ENCODE measurements around the gene MYPOP. TPM values are rescaled to one million over a fixed set of nuclear protein-coding genes. Genes with fewer than 3 reads are reported as not detected.
A peak's percentile ranks its signal among the peaks of the same experiment; 100 is the strongest.

MYPOP gene
- total and polyA plus RNA-seq, 10 of the 15 experiments (the other 5 are each of a cell fraction or from before 2014, with no cell fraction given): 0.47 to 9.4 (median 1.4) TPM

DNA sequence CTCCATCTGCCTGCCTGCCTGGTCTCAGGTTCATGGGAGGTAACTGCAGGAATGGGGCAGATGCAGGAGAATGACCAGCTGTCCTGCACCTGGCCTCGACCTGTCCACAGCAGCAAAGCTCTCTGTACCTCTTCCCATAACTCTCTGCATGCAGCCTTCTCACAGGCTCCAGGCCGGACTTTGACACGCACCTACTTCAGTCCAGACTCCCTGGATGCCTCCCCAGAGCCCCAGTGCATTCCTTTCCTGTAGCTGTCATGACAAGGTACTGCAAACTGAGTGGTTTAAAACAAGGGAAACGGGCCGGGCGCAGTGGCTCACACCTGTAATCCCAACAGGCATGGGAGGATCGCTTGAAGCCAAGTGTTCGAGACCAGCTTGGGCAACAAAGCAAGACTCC, 8.9 kb upstream of the MYPOP start:
- in situ Hi-C loops (cut with MboI): no loop called here
- 41% methylated on average over 7 of the region's 8 CpGs for WGBS (ENCODE audit: insufficient coverage, insufficient replicate concordance, low lambda C conversion rate, missing lambda C conversion rate)
- RAD21 ChIA-PET (ENCODE audit: unreplicated experiment): no interaction called here

GRCh38 chr19:45908956-45909355, 6.5 kb upstream of the MYPOP start:
- BruUV-seq (replicated peaks): no TSS peak
- H3K4me3 ChIP-seq: no peak overlapping the region
- no peaks in the 10 kb centered on the region for H3K4me1 ChIP-seq (ENCODE audit: control insufficient read depth, insufficient read depth, low read length)
- no peak overlapping the region for H3K27ac ChIP-seq (ENCODE audit: control insufficient read depth, insufficient read depth)
- no peaks in the 10 kb centered on the region for H3K36me3 ChIP-seq (ENCODE audit: control insufficient read depth in 2 of 2, insufficient read depth in 2 of 2, low read length in 1 of 2)
- H2AFZ ChIP-seq (ENCODE audit: control insufficient read depth, low read depth, low read length): no peak overlapping the region
- TF ChIP-seq RAD51 (IDR thresholded peaks at IDR 0.05) (no peak), STAT1 (conservative IDR thresholded peaks at IDR 0.05) (no peak), BHLHE40 (IDR thresholded peaks at IDR 0.05; ENCODE audit: borderline replicate concordance in 1 of 2, low read depth in 2 of 2, low read length in 1 of 2) (no peak)
- H3K27me3 ChIP-seq (replicated peaks in 1 of 2; ENCODE audit: control insufficient read depth in 2 of 2, insufficient read depth in 2 of 2, low read length in 1 of 2): no peaks in the 10 kb centered on the region
- H3K9me3 ChIP-seq (replicated peaks; ENCODE audit: control insufficient read depth, insufficient read depth, low read length): no peaks in the 10 kb centered on the region
- 4% methylated on average over 5 of the region's 5 CpGs for WGBS (ENCODE audit: insufficient coverage, insufficient replicate concordance, low lambda C conversion rate, missing lambda C conversion rate)
- no peak overlapping the region for H3K9ac ChIP-seq (ENCODE audit: control insufficient read depth, insufficient read depth, low read length)
- FAIRE-seq (no peak), DNase-seq (ENCODE audit: low read depth, low spot score) (no peak), ATAC-seq (peak; percentile 51; the same call in 2 of the 3 replicates)
- RAD21 ChIA-PET (ENCODE audit: unreplicated experiment): interaction anchor here (1.7 kb wide), 1 partner anchor 45 kb away, joined by 4 read pairs; the partner anchor contains the start of gene FOXA3
- POLR2A ChIA-PET: interaction anchor here (0.6 kb wide), 1 partner anchor 45 kb away, joined by 3 read pairs; no protein-coding TSS in a partner anchor
- intact Hi-C loops (cut with micrococcal nuclease; ENCODE audit: unreplicated experiment): no loop called here
- CTCF ChIA-PET: no interaction called here
- H4K20me1 ChIP-seq (ENCODE audit: control insufficient read depth, insufficient read depth): no peaks in the 10 kb centered on the region
- in situ Hi-C loops (cut with MboI): no loop called here
- H3K79me2 ChIP-seq (ENCODE audit: control insufficient read depth, insufficient read depth, low read length): no peaks in the 10 kb centered on the region
- H3K4me2 ChIP-seq (ENCODE audit: control insufficient read depth, insufficient read depth): no peak overlapping the region
- SMC1A ChIA-PET (ENCODE audit: uncharacterized antibody, unreplicated experiment): no interaction called here

More for the DNA sequence above, 8.9 kb upstream of the MYPOP start:
- no peak for DNase-seq (ENCODE audit: low read depth, low spot score)
- ChIA-PET POLR2A (no interaction called here), CTCF (no interaction called here), SMC1A (ENCODE audit: uncharacterized antibody, unreplicated experiment) (no interaction called here)
- Histone ChIP-seq H3K36me3 (ENCODE audit: control insufficient read depth in 2 of 2, insufficient read depth in 2 of 2, low read length in 1 of 2) (no peaks in the 10 kb centered on the region), H3K9ac (ENCODE audit: control insufficient read depth, insufficient read depth, low read length) (no peak overlapping the region), H3K27me3 (replicated peaks in 1 of 2; ENCODE audit: control insufficient read depth in 2 of 2, insufficient read depth in 2 of 2, low read length in 1 of 2) (no peaks in the 10 kb centered on the region), H3K4me1 (ENCODE audit: control insufficient read depth, insufficient read depth, low read length) (no peaks in the 10 kb centered on the region), H3K4me3 (no peak overlapping the region), H3K4me2 (ENCODE audit: control insufficient read depth, insufficient read depth) (no peak overlapping the region), H4K20me1 (ENCODE audit: control insufficient read depth, insufficient read depth) (no peaks in the 10 kb centered on the region), H3K79me2 (ENCODE audit: control insufficient read depth, insufficient read depth, low read length) (no peaks in the 10 kb centered on the region), H3K27ac (ENCODE audit: control insufficient read depth, insufficient read depth) (no peak overlapping the region), H2AFZ (ENCODE audit: control insufficient read depth, low read depth, low read length) (no peak overlapping the region), H3K9me3 (replicated peaks; ENCODE audit: control insufficient read depth, insufficient read depth, low read length) (no peaks in the 10 kb centered on the region)
- TF ChIP-seq, protein P1, sequence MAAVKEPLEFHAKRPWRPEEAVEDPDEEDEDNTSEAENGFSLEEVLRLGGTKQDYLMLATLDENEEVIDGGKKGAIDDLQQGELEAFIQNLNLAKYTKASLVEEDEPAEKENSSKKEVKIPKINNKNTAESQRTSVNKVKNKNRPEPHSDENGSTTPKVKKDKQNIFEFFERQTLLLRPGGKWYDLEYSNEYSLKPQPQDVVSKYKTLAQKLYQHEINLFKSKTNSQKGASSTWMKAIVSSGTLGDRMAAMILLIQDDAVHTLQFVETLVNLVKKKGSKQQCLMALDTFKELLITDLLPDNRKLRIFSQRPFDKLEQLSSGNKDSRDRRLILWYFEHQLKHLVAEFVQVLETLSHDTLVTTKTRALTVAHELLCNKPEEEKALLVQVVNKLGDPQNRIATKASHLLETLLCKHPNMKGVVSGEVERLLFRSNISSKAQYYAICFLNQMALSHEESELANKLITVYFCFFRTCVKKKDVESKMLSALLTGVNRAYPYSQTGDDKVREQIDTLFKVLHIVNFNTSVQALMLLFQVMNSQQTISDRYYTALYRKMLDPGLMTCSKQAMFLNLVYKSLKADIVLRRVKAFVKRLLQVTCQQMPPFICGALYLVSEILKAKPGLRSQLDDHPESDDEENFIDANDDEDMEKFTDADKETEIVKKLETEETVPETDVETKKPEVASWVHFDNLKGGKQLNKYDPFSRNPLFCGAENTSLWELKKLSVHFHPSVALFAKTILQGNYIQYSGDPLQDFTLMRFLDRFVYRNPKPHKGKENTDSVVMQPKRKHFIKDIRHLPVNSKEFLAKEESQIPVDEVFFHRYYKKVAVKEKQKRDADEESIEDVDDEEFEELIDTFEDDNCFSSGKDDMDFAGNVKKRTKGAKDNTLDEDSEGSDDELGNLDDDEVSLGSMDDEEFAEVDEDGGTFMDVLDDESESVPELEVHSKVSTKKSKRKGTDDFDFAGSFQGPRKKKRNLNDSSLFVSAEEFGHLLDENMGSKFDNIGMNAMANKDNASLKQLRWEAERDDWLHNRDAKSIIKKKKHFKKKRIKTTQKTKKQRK (IDR thresholded peaks at IDR 0.05; ENCODE audit: low read depth, low read length): no peak
- intact Hi-C loops (cut with micrococcal nuclease; ENCODE audit: unreplicated experiment): no loop called here
- BruUV-seq (replicated peaks): no TSS peak
- no peak for ATAC-seq
- no peak for FAIRE-seq

Data from GM12878 (cell line).